ENCODE results near the gene OR6P1. TPM values are rescaled to one million over a fixed set of nuclear protein-coding genes. Genes with fewer than 3 reads are reported as not detected.

The OR6P1 gene
- total RNA-seq, 1 experiment from 2014 or later: not detected

DNA sequence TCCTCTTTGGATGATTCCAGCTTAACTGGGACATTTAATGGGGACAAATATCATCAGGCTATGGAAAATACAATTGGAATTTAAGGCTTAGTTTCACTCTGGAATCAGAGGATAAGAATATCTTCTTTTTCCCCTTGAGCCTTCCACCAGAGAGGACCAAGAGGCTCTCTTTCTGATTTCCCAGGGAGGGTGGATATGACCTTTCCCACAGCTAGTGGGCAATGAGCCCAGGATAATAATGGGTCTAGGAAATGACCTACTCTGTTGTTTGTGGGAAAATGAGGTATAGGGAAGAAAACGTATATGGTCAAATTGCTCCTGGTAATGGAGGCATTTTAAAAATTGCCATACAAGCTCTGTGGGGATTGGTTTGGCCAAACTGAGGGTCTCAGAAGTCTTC is 18.1 kb downstream of the OR6P1 start:
- ChIA-PET CTCF (no interaction called here), POLR2A (ENCODE audit: unreplicated experiment) (no interaction called here)
- H3K9me3 ChIP-seq (ENCODE audit: low read length): no peaks in the 10 kb centered on the region; the same call in 1 of the 2 replicates
- H2AFZ ChIP-seq (ENCODE audit: low read length): no peak overlapping the region
- H3K4me2 ChIP-seq (ENCODE audit: low read length): no peak overlapping the region
- DNase-seq: no peak
- H3K4me1 ChIP-seq (ENCODE audit: insufficient read depth, low read length): no peaks in the 10 kb centered on the region
- H3K79me2 ChIP-seq (ENCODE audit: low read length): no peaks in the 10 kb centered on the region
- intact Hi-C loops (cut with micrococcal nuclease): no loop called here
- TF ChIP-seq, protein P1, sequence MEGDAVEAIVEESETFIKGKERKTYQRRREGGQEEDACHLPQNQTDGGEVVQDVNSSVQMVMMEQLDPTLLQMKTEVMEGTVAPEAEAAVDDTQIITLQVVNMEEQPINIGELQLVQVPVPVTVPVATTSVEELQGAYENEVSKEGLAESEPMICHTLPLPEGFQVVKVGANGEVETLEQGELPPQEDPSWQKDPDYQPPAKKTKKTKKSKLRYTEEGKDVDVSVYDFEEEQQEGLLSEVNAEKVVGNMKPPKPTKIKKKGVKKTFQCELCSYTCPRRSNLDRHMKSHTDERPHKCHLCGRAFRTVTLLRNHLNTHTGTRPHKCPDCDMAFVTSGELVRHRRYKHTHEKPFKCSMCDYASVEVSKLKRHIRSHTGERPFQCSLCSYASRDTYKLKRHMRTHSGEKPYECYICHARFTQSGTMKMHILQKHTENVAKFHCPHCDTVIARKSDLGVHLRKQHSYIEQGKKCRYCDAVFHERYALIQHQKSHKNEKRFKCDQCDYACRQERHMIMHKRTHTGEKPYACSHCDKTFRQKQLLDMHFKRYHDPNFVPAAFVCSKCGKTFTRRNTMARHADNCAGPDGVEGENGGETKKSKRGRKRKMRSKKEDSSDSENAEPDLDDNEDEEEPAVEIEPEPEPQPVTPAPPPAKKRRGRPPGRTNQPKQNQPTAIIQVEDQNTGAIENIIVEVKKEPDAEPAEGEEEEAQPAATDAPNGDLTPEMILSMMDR (conservative IDR thresholded peaks at IDR 0.05; ENCODE audit: low read depth, low read length): no peak
- TF ChIP-seq EZH2phosphoT487 (IDR thresholded peaks at IDR 0.05; ENCODE audit: borderline replicate concordance, low read length): no peak
- no peak for TF ChIP-seq EZH2 (IDR thresholded peaks at IDR 0.05; ENCODE audit: low read length, unreplicated experiment)
- H3F3A ChIP-seq (ENCODE audit: low read length, unreplicated experiment): no peaks in the 10 kb centered on the region
- H3K9ac ChIP-seq (ENCODE audit: low read length): no peak overlapping the region
- H3K27me3 ChIP-seq (ENCODE audit: low read length): peaks cover 4% of the 10 kb centered on the region; the same call in 1 of the 2 replicates
- H3K4me3 ChIP-seq (ENCODE audit: low read length): no peak overlapping the region
- no peaks in the 10 kb centered on the region for H3K9me2 ChIP-seq (replicated peaks; ENCODE audit: low read length)
- no TSS peak for BruUV-seq (replicated peaks)
- H3K36me3 ChIP-seq (ENCODE audit: low read depth, low read length): no peaks in the 10 kb centered on the region
- no peaks in the 10 kb centered on the region for H4K20me1 ChIP-seq (ENCODE audit: low read length)
- no peak for ATAC-seq
- H3K27ac ChIP-seq (ENCODE audit: low read length): no peak overlapping the region

DNA sequence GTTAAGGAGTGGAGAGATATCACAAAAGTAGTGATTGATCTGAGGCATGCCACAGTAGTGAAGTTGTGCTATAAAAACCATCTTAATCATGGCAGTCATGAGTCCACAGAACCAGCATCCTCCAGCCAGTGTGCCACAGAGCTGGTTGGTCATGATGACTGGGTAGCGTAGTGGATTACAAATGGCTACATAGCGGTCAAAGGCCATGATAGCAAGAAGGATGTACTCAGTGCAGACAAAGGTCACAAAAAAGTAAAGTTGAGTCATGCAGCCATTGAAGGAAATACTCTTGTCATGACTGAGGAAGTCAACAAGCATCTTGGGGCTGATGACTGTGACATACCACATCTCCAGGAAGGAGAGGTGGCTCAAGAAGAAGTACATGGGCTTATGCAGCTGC is 22.8 kb downstream of the OR6P1 start:
- no peak overlapping the region for H3K27ac ChIP-seq (ENCODE audit: low read length)
- intact Hi-C loops (cut with micrococcal nuclease): no loop called here
- H3K36me3 ChIP-seq (ENCODE audit: low read depth, low read length): no peaks in the 10 kb centered on the region
- no peak overlapping the region for H3K9ac ChIP-seq (ENCODE audit: low read length)
- H4K20me1 ChIP-seq (ENCODE audit: low read length): no peaks in the 10 kb centered on the region
- TF ChIP-seq EZH2 (IDR thresholded peaks at IDR 0.05; ENCODE audit: low read length, unreplicated experiment): no peak
- TF ChIP-seq EZH2phosphoT487 (IDR thresholded peaks at IDR 0.05; ENCODE audit: borderline replicate concordance, low read length): no peak
- TF ChIP-seq, protein P1 (conservative IDR thresholded peaks at IDR 0.05; ENCODE audit: low read depth, low read length): no peak
- H3K4me3 ChIP-seq (ENCODE audit: low read length): no peak overlapping the region
- H3K79me2 ChIP-seq (ENCODE audit: low read length): no peaks in the 10 kb centered on the region
- no peaks in the 10 kb centered on the region; the same call in 1 of the 2 replicates for H3K9me3 ChIP-seq (ENCODE audit: low read length)
- ATAC-seq (no peak), DNase-seq (no peak)
- H3K9me2 ChIP-seq (replicated peaks; ENCODE audit: low read length): no peaks in the 10 kb centered on the region
- ChIA-PET CTCF (no interaction called here), POLR2A (ENCODE audit: unreplicated experiment) (no interaction called here)
- H3K27me3 ChIP-seq (ENCODE audit: low read length): no peaks in the 10 kb centered on the region
- H3F3A ChIP-seq (ENCODE audit: low read length, unreplicated experiment): no peaks in the 10 kb centered on the region
- BruUV-seq (replicated peaks): no TSS peak
- no peak overlapping the region for H2AFZ ChIP-seq (ENCODE audit: low read length)
- H3K4me2 ChIP-seq (ENCODE audit: low read length): no peak overlapping the region
- H3K4me1 ChIP-seq (ENCODE audit: insufficient read depth, low read length): no peaks in the 10 kb centered on the region

DNA sequence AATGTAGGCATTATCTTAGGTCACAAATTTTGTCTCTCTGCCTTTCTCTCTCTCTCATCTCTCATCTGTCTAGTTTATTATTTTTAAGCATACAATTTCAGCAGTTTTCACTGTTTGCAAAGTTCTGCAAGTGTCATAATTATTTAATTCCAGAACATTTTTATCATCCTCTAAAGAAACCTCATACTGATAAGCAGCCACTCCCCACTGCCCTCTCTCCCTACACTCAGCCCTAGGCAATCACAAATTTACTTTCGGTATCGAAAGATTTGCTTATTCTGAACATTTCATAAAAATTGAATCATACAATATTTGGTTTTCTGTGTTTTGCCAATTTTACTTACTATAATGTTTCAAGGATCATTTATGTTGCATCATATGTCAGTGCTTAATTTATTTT is 32.8 kb downstream of the OR6P1 start:
- Histone ChIP-seq H3F3A (ENCODE audit: low read length, unreplicated experiment) (no peaks in the 10 kb centered on the region), H3K4me1 (ENCODE audit: insufficient read depth, low read length) (no peaks in the 10 kb centered on the region), H3K27ac (ENCODE audit: low read length) (no peak overlapping the region), H2AFZ (ENCODE audit: low read length) (no peak overlapping the region), H3K36me3 (ENCODE audit: low read depth, low read length) (no peaks in the 10 kb centered on the region), H3K79me2 (ENCODE audit: low read length) (no peaks in the 10 kb centered on the region), H3K27me3 (ENCODE audit: low read length) (peaks cover 17% of the 10 kb centered on the region), H3K9ac (ENCODE audit: low read length) (no peak overlapping the region), H3K9me3 (ENCODE audit: low read length) (peaks cover 3% of the 10 kb centered on the region; the same call in 1 of the 2 replicates), H3K4me2 (ENCODE audit: low read length) (peak overlapping the region; percentile 20; the same call in 1 of the 2 replicates), H3K9me2 (replicated peaks; ENCODE audit: low read length) (no peaks in the 10 kb centered on the region), H3K4me3 (ENCODE audit: low read length) (no peak overlapping the region), H4K20me1 (ENCODE audit: low read length) (no peaks in the 10 kb centered on the region)
- POLR2A ChIA-PET (ENCODE audit: unreplicated experiment): no interaction called here
- DNase-seq: no peak
- no TSS peak for BruUV-seq (replicated peaks)
- ATAC-seq: no peak
- CTCF ChIA-PET: no interaction called here
- TF ChIP-seq EZH2 (IDR thresholded peaks at IDR 0.05; ENCODE audit: low read length, unreplicated experiment): no peak
- TF ChIP-seq, protein P1 (conservative IDR thresholded peaks at IDR 0.05; ENCODE audit: low read depth, low read length): no peak
- no peak for TF ChIP-seq EZH2phosphoT487 (IDR thresholded peaks at IDR 0.05; ENCODE audit: borderline replicate concordance, low read length)
- intact Hi-C loops (cut with micrococcal nuclease): loop anchor here (10.0 kb wide), 1 partner anchor 537 kb away; the partner anchor contains the start of gene AIM2

Data from PC-3 (cell line).